Upper lobe of left lung (tissue), 6 donors: ENCODE measurements around the gene CCDC61. TPM values are rescaled to one million over a fixed set of nuclear protein-coding genes. Genes with fewer than 3 reads are reported as not detected.

Source experiments
- ATAC-seq, 2 donors: fragments of 200-7000 bp; cut with Tn5 transposase; one replicate each; pipeline ENCODE4 v1.9.1; 2022; ENCODE audit warnings: mild to moderate bottlenecking in 2 of 2, moderate library complexity in 2 of 2; ENCODE audit not compliant: low FRiP score in 2 of 2
- DNase-seq, 2 donors: peaks; one replicate each; pipeline ENCODE4 v3.0.0-alpha.2; 2019 to 2020
- H3K27ac ChIP-seq, 4 donors: fragments of 200-600 bp; sonication (generic); one replicate each; pipeline ENCODE4 v1.5.1; 2016 to 2019
- H3K27me3 ChIP-seq, 4 donors: fragments of 200-600 bp; sonication (generic); one replicate each; pipeline ENCODE4 v1.5.1; 2017 to 2019
- H3K36me3 ChIP-seq, 4 donors: fragments of 200-600 bp; sonication (generic); one replicate each; pipeline ENCODE4 v1.5.1; 2016 to 2019
- H3K4me1 ChIP-seq, 4 donors: fragments of 200-600 bp; sonication (generic); one replicate each; pipeline ENCODE4 v1.5.1; 2018 to 2019
- H3K4me3 ChIP-seq, 4 donors: fragments of 200-600 bp; sonication (generic); one replicate each; pipeline ENCODE4 v1.5.1; 2017 to 2019; ENCODE audit warnings: mild to moderate bottlenecking in 2 of 4, moderate library complexity in 1 of 4
- H3K9me3 ChIP-seq, 4 donors: fragments of 200-600 bp; sonication (generic); one replicate each; pipeline ENCODE4 v1.5.1; 2018 to 2019
- CTCF ChIP-seq, 6 experiments: fragments of 450-650 bp in 4 of 6; fragments of 200-600 bp in 2 of 6; sonication (generic) in 2 of 6; IDR thresholded peaks; one replicate each; pipeline ENCODE4 v1.5.1; 2016 to 2019; ENCODE audit warnings: antibody characterized with exemption in 6 of 6
- EP300 ChIP-seq, 4 donors: sonication (generic); formaldehyde crosslinking; IDR thresholded peaks; one replicate each; pipeline ENCODE4 v1.5.1; 2017; ENCODE audit warnings: antibody characterized with exemption in 4 of 4, control low read depth in 2 of 4
- POLR2A ChIP-seq, 4 donors: fragments of 450-650 bp; IDR thresholded peaks; one replicate each; pipeline ENCODE4 v1.5.1; 2016 to 2017; ENCODE audit warnings: antibody characterized with exemption in 4 of 4, mild to moderate bottlenecking in 2 of 4
- POLR2AphosphoS5 ChIP-seq, 2 donors: sonication (generic); formaldehyde crosslinking; IDR thresholded peaks; one replicate each; pipeline ENCODE4 v1.5.1; 2017; ENCODE audit warnings: antibody characterized with exemption in 2 of 2
- WGBS, 2 donors: methylation state at CpG; one replicate each; pipeline ENCODE4 v1.1.5; 2017 to 2018; 5-methylcytosine and 5-hydroxymethylcytosine counted together
- total RNA-seq, 6 donors: library from RNA; depleted of rRNA in 4 of 6; stranded (reverse); fragments of >200 nt in 4 of 6; gene quantifications; one replicate each; pipeline versions ENCODE4 v1.1.0 to v1.2.1, GENCODE V29; 2016 to 2021
- donor health status: DM: no; HTN: no; CAD: no; lungs with moderate emphysema.
- donor health status: DM: no; HTN: yes; CAD: no; lungs with severe emphysema.

CCDC61 gene
- total RNA-seq, 6 donors from 2014 or later: 5.9 to 28.3 (median 20.3) TPM

- peak overlapping the region; percentile 49 to 91 (median 78) for H3K4me3 ChIP-seq
- no peaks in the 10 kb centered on the region for H3K9me3 ChIP-seq
- H3K27ac ChIP-seq: peak overlapping the region; percentile 71 to 86 (median 79)
- TF ChIP-seq EP300 (IDR thresholded peaks at IDR 0.05) (no peak), POLR2AphosphoS5 (IDR thresholded peaks at IDR 0.05) (no peak)
- WGBS, 2 donors: 13 to 17% methylated on average over 13 of the region's 13 CpGs
- H3K27me3 ChIP-seq: no peaks in the 10 kb centered on the region
- ATAC-seq (no peak), DNase-seq (no peak)
- peaks cover 21 to 27% (median 24%) of the 10 kb centered on the region in 4 donors for H3K4me1 ChIP-seq
- H3K36me3 ChIP-seq: peaks cover 0 to 6% (median 0%) of the 10 kb centered on the region in 4 donors
Measured at GRCh38 chr19:45995715-45996385, 583 bp downstream of the CCDC61 start.

GRCh38 chr19:45996933-45997332, 1.7 kb downstream of the CCDC61 start:
- TF ChIP-seq POLR2A (IDR thresholded peaks at IDR 0.05): no peak
- TF ChIP-seq POLR2AphosphoS5 (IDR thresholded peaks at IDR 0.05): no peak
- no peak for TF ChIP-seq EP300 (IDR thresholded peaks at IDR 0.05)
- TF ChIP-seq CTCF (IDR thresholded peaks at IDR 0.05): no peak
- Histone ChIP-seq H3K4me1 (peaks cover 25 to 32% (median 27%) of the 10 kb centered on the region in 4 donors), H3K27me3 (no peaks in the 10 kb centered on the region), H3K27ac (no peak overlapping the region), H3K9me3 (no peaks in the 10 kb centered on the region), H3K36me3 (peaks cover 0 to 6% (median 0%) of the 10 kb centered on the region in 4 donors), H3K4me3 (no peak overlapping the region)
- WGBS, 2 donors: 80 to 83% methylated on average over 8 of the region's 8 CpGs
- no peak for DNase-seq
- no peak for ATAC-seq

GRCh38 chr19:45998834-45999233, 3.6 kb downstream of the CCDC61 start:
- Histone ChIP-seq H3K4me3 (no peak overlapping the region), H3K9me3 (no peaks in the 10 kb centered on the region), H3K36me3 (peaks cover 0 to 12% (median 0%) of the 10 kb centered on the region in 4 donors), H3K27ac (no peak overlapping the region), H3K4me1 (peaks cover 25 to 32% (median 27%) of the 10 kb centered on the region in 4 donors), H3K27me3 (no peaks in the 10 kb centered on the region)
- no peak for ATAC-seq
- TF ChIP-seq EP300 (IDR thresholded peaks at IDR 0.05) (no peak), POLR2A (IDR thresholded peaks at IDR 0.05) (no peak), CTCF (IDR thresholded peaks at IDR 0.05) (no peak), POLR2AphosphoS5 (IDR thresholded peaks at IDR 0.05) (no peak)
- no peak for DNase-seq
- WGBS, 2 donors: 87 to 92% methylated on average over 4 of the region's 4 CpGs

- Histone ChIP-seq H3K4me1 (peaks cover 22 to 27% (median 23%) of the 10 kb centered on the region in 4 donors), H3K27ac (no peak overlapping the region), H3K36me3 (peaks cover 0 to 12% (median 0%) of the 10 kb centered on the region in 4 donors), H3K27me3 (no peaks in the 10 kb centered on the region), H3K4me3 (no peak overlapping the region), H3K9me3 (no peaks in the 10 kb centered on the region)
- ATAC-seq (peak in 1 of 2 donors; percentile 47), DNase-seq (no peak)
- TF ChIP-seq POLR2A (IDR thresholded peaks at IDR 0.05) (no peak), CTCF (IDR thresholded peaks at IDR 0.05) (no peak), EP300 (IDR thresholded peaks at IDR 0.05) (no peak), POLR2AphosphoS5 (IDR thresholded peaks at IDR 0.05) (no peak)
- 21 to 27% methylated on average over 14 of the region's 14 CpGs for WGBS, 2 donors
Measured at GRCh38 chr19:45999653-46000121, 4.4 kb downstream of the CCDC61 start.

- no peak overlapping the region for H3K27ac ChIP-seq
- peak in 1 of 2 donors; percentile 69 for DNase-seq
- 5 to 10% methylated on average over 27 to 34 of the region's 34 CpGs for WGBS, 2 donors
- H3K4me1 ChIP-seq: peaks cover 20 to 24% (median 22%) of the 10 kb centered on the region in 4 donors
- peak; percentile 63 to 70 for ATAC-seq
- TF ChIP-seq POLR2AphosphoS5 (IDR thresholded peaks at IDR 0.05) (no peak), CTCF (IDR thresholded peaks at IDR 0.05) (no peak), POLR2A (IDR thresholded peaks at IDR 0.05) (no peak), EP300 (IDR thresholded peaks at IDR 0.05) (no peak)
- H3K4me3 ChIP-seq: peak overlapping the region in 3 of 4 donors; percentile 29 to 42 (median 29)
- no peaks in the 10 kb centered on the region for H3K9me3 ChIP-seq
- no peaks in the 10 kb centered on the region for H3K27me3 ChIP-seq
- H3K36me3 ChIP-seq: peaks cover 0 to 12% (median 0%) of the 10 kb centered on the region in 4 donors
Measured at GRCh38 chr19:46000491-46001246, 5.4 kb downstream of the CCDC61 start.
